GM23248 (cell line): ENCODE data around the gene SMARCE1.

Experiments
- EZH2 ChIP-seq: fragments of 200-600 bp; sonication (generic); IDR thresholded peaks from 2 replicates; pipeline ENCODE4 v1.6.1; 2018; ENCODE audit warnings: antibody characterized with exemption, mild to moderate bottlenecking; ENCODE audit not compliant: insufficient read depth, poor library complexity, severe bottlenecking
- EZH2phosphoT487 ChIP-seq: fragments of 200-600 bp; sonication (generic); IDR thresholded peaks from 2 replicates; pipeline ENCODE4 v1.6.1; 2018; ENCODE audit warnings: antibody characterized with exemption, moderate library complexity, mild to moderate bottlenecking, low read depth; ENCODE audit not compliant: insufficient read depth

DNA sequence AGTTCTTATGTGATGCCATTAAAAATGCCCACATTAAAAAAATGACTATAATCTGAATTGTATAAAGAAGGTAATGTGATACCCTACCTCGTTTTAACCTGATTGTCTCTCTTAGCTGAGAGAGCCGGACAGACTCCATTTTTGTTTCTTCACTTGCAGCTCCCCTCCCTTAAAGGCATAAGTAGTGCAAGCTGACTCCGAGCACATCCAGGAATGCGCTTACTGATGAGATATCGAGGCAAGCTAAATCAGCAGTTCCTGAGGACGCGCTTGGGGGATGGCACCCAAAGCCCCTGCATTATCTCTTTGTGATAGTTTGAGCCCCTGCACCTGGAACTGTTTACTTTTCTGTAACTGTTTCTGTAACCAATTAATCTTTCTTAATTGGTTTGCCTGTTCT lies 49.7 kb upstream of the SMARCE1 start:
- TF ChIP-seq EZH2 (peak; percentile 21), EZH2phosphoT487 (no peak)
